Skeletal muscle satellite cell (primary cell): ENCODE data around the gene DEAF1.

Experiments
- H3K27me3 ChIP-seq: 2 replicates; pipeline ENCODE4 v1.7.0; 2013; ENCODE audit warnings: low read length; ENCODE audit not compliant: control insufficient read depth, insufficient read depth
- H3K36me3 ChIP-seq: 2 replicates; pipeline ENCODE4 v1.7.0; 2013; ENCODE audit warnings: mild to moderate bottlenecking, control low read depth, low read length; ENCODE audit not compliant: insufficient read depth
- H3K4me1 ChIP-seq: 2 replicates; pipeline ENCODE4 v1.7.0; 2013; ENCODE audit warnings: low read length; ENCODE audit not compliant: control insufficient read depth, insufficient read depth
- H3K4me2 ChIP-seq: 2 replicates; pipeline ENCODE4 v1.7.0; 2013; ENCODE audit warnings: mild to moderate bottlenecking, low read length
- H3K4me3 ChIP-seq: 2 replicates; pipeline ENCODE4 v1.7.0; 2013; ENCODE audit warnings: low read length
- H3K9ac ChIP-seq: 2 replicates; pipeline ENCODE4 v1.7.0; 2013; ENCODE audit warnings: mild to moderate bottlenecking, low read depth, low read length, moderate library complexity
- H3K9me3 ChIP-seq: replicated peaks from 2 replicates; pipeline ENCODE4 v1.7.0; 2013; ENCODE audit warnings: mild to moderate bottlenecking, control low read depth, low read length

The DEAF1 gene

GRCh38 chr11:616320-617198 lies 78.5 kb downstream of the DEAF1 start:
- peaks cover 23% of the 10 kb centered on the region for H3K4me1 ChIP-seq
- peaks cover 28% of the 10 kb centered on the region for H3K36me3 ChIP-seq
- peak overlapping the region; percentile 96 for H3K4me3 ChIP-seq

DNA sequence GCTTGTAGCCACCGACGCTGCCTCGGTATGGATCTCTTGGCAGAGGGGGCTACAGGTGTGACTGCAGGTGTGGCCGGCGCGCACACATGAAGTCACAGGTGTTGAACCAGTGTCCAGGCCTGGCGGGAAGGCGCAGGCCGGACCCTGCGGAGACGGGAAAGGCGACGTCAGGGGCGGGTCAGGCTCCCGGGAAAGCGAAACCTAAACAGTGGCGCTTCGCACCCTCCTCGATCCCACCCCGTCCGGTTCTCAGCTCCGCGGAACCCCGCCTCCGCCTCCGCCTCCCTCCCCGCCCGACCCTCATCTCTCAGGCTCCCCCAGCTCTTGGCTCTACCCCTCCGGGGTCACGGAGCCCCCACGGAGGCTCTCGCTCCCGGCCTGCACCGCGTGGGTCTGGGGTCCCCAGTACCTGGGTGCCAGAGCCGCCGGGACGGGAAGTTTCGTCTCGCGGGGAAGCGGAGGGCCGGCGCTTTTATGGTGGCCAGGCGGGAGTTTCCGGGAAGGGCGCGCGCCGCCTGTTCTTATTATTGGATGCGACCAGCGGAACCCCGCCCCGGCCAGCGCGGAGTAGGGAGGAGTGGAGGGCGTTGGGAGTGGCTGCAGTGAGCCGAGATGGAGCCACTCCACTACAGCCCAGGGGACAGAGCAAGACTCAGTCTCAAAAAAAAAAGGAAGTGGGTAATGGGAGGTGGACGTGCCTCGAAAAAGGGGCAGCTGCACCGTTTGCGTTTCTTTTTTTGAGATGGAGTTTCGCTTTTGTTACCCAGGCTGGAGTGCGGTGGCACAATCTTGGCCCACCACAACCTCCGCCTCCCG lies 79.3 kb downstream of the DEAF1 start, which contains the start of gene IRF7:
Gene IRF7, minus strand, starts transcription at position 447 of the 816 bp plus-strand sequence. CDS start 586 bp downstream, outside the sequence.
- Histone ChIP-seq H3K36me3 (peaks cover 36% of the 10 kb centered on the region), H3K4me1 (peaks cover 23% of the 10 kb centered on the region), H3K4me2 (peak within 1 kb of the TSS; percentile 99), H3K9me3 (no peaks in the 10 kb centered on the region), H3K4me3 (peak within 1 kb of the TSS; percentile 96), H3K27me3 (no peaks in the 10 kb centered on the region), H3K9ac (peak within 1 kb of the TSS; percentile 89)

More at GRCh38 chr11:616320-617198, 78.5 kb downstream of the DEAF1 start:
- peak overlapping the region; percentile 99 for H3K4me2 ChIP-seq
- peak overlapping the region; percentile 89 for H3K9ac ChIP-seq
- no peaks in the 10 kb centered on the region for H3K27me3 ChIP-seq
- H3K9me3 ChIP-seq, result no peaks in the 10 kb centered on the region

GRCh38 chr11:614623-615503 lies 80.2 kb downstream of the DEAF1 start:
- Histone ChIP-seq H3K4me2 (peak overlapping the region; percentile 99), H3K4me3 (peak overlapping the region; percentile 96), H3K27me3 (no peaks in the 10 kb centered on the region), H3K4me1 (peaks cover 23% of the 10 kb centered on the region), H3K9ac (peak overlapping the region; percentile 89), H3K9me3 (no peaks in the 10 kb centered on the region), H3K36me3 (peaks cover 44% of the 10 kb centered on the region)

- H3K4me2 ChIP-seq, result peak overlapping the region; percentile 99
- H3K9me3 ChIP-seq, result no peaks in the 10 kb centered on the region
- H3K9ac ChIP-seq, result no peak overlapping the region
- H3K27me3 ChIP-seq, result no peaks in the 10 kb centered on the region
- H3K4me1 ChIP-seq, result peaks cover 23% of the 10 kb centered on the region
- peaks cover 43% of the 10 kb centered on the region for H3K36me3 ChIP-seq
- H3K4me3 ChIP-seq, result no peak overlapping the region
Observed at GRCh38 chr11:614021-614622, 80.9 kb downstream of the DEAF1 start.

GRCh38 chr11:613369-613968 lies 81.6 kb downstream of the DEAF1 start:
- H3K27me3 ChIP-seq, result no peaks in the 10 kb centered on the region
- peaks cover 47% of the 10 kb centered on the region for H3K36me3 ChIP-seq
- peaks cover 23% of the 10 kb centered on the region for H3K4me1 ChIP-seq
- no peaks in the 10 kb centered on the region for H3K9me3 ChIP-seq
- H3K4me3 ChIP-seq, result no peak overlapping the region
- H3K9ac ChIP-seq, result no peak overlapping the region
- no peak overlapping the region for H3K4me2 ChIP-seq

DNA sequence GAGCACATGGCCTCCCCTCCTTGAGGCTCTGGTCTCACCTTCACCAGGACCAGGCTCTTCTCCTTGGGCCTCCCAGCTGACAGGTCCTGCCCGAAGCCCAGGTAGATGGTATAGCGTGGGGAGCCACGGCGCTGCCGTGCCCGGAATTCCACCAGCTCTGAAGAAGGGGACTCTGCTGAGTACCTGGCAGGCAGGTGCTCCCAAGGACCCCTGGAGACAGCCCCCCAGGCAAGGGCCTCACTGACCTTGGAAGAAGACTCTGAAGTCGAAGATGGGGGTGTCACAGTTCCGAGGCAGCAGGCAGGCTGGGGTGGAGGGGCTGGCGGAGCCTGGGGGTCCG lies 82.1 kb downstream of the DEAF1 start:
- Histone ChIP-seq H3K9ac (no peak overlapping the region), H3K4me1 (peaks cover 23% of the 10 kb centered on the region), H3K4me3 (no peak overlapping the region), H3K9me3 (no peaks in the 10 kb centered on the region), H3K27me3 (no peaks in the 10 kb centered on the region), H3K36me3 (peaks cover 48% of the 10 kb centered on the region), H3K4me2 (no peak overlapping the region)

DNA sequence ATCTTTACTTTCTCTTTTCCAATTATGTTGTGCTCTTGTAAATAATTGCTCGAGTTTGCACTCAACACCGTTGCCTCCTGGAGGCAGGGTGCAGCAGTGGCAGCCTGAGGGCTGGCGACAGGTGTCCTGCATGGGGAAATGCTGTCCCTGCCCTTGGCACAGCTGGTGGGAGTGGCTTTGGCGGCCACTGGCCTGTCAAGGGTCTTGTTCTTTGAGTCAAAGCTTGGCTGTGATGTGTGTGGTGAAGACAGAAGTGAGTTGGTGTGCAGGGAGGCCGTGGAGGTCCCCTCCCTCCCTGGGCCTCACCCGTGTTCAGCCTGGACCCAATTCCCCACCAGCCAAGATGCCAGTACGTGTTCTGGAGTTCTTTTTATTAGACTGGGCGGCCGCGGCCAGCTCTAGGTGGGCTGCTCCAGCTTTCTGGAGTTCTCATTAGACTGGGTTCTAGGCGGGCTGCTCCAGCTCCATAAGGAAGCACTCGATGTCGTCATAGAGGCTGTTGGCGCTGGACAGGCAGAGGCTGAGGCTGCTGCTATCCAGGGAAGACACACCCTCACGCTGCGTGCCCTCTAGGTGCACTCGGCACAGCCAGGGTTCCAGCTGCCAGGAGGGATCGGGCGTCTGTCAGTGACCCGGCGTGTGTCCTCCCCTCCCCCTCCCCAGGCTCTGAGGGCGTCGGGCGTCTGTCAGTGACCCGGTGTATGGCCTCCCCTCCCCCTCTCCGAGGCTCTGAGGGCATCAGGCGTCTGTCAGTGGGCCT lies 82.6 kb downstream of the DEAF1 start:
- no peak overlapping the region for H3K4me2 ChIP-seq
- H3K36me3 ChIP-seq, result peaks cover 53% of the 10 kb centered on the region
- H3K27me3 ChIP-seq, result no peaks in the 10 kb centered on the region
- H3K4me3 ChIP-seq, result no peak overlapping the region
- H3K4me1 ChIP-seq, result peaks cover 23% of the 10 kb centered on the region
- H3K9ac ChIP-seq, result no peak overlapping the region
- H3K9me3 ChIP-seq, result no peaks in the 10 kb centered on the region

- H3K9me3 ChIP-seq, result no peaks in the 10 kb centered on the region
- H3K4me1 ChIP-seq, result peaks cover 27% of the 10 kb centered on the region
- H3K4me3 ChIP-seq, result no peak overlapping the region
- peaks cover 64% of the 10 kb centered on the region for H3K36me3 ChIP-seq
- no peak overlapping the region for H3K4me2 ChIP-seq
- H3K9ac ChIP-seq, result no peak overlapping the region
- H3K27me3 ChIP-seq, result no peaks in the 10 kb centered on the region
Observed at GRCh38 chr11:611001-611996, 83.7 kb downstream of the DEAF1 start.

GRCh38 chr11:610146-610801 lies 84.7 kb downstream of the DEAF1 start:
- Histone ChIP-seq H3K27me3 (no peaks in the 10 kb centered on the region), H3K4me1 (peaks cover 27% of the 10 kb centered on the region), H3K4me3 (no peak overlapping the region), H3K4me2 (no peak overlapping the region), H3K36me3 (peaks cover 73% of the 10 kb centered on the region), H3K9me3 (no peaks in the 10 kb centered on the region), H3K9ac (no peak overlapping the region)
